ENCODE data around the gene PPP2R5D. TPM values are rescaled to one million over a fixed set of nuclear protein-coding genes. Genes with fewer than 3 reads are reported as not detected.
"Not testable (repeated sequence)": the region's sequence is repeated elsewhere in the genome, so short reads cannot be mapped to it uniquely, and the experiment has no call there.

The PPP2R5D gene
- total RNA-seq, 4 donors from 2014 or later, result 38.0 to 87.5 (median 52.9) TPM

- no peak overlapping the region for H3K27ac ChIP-seq
- no peak for DNase-seq
- no peak for TF ChIP-seq POLR2AphosphoS5 (IDR thresholded peaks at IDR 0.05)
- TF ChIP-seq, protein P1, sequence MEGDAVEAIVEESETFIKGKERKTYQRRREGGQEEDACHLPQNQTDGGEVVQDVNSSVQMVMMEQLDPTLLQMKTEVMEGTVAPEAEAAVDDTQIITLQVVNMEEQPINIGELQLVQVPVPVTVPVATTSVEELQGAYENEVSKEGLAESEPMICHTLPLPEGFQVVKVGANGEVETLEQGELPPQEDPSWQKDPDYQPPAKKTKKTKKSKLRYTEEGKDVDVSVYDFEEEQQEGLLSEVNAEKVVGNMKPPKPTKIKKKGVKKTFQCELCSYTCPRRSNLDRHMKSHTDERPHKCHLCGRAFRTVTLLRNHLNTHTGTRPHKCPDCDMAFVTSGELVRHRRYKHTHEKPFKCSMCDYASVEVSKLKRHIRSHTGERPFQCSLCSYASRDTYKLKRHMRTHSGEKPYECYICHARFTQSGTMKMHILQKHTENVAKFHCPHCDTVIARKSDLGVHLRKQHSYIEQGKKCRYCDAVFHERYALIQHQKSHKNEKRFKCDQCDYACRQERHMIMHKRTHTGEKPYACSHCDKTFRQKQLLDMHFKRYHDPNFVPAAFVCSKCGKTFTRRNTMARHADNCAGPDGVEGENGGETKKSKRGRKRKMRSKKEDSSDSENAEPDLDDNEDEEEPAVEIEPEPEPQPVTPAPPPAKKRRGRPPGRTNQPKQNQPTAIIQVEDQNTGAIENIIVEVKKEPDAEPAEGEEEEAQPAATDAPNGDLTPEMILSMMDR (IDR thresholded peaks at IDR 0.05), result no peak
- TF ChIP-seq POLR2A (IDR thresholded peaks at IDR 0.05), result no peak
- no peak for TF ChIP-seq EP300 (IDR thresholded peaks at IDR 0.05; ENCODE audit: low read depth)
- H3K4me3 ChIP-seq, result no peak overlapping the region
- H3K36me3 ChIP-seq, result peaks cover 0 to 23% (median 8%) of the 10 kb centered on the region in 4 donors
- H3K27me3 ChIP-seq, result no peaks in the 10 kb centered on the region
- in situ Hi-C loops (cut with MboI; ENCODE audit: low pct_ligation_motif_present in 1 of 4, low pct_unique_long_range_greater_than_20kb in 1 of 4, low sequenced_read_pairs in 3 of 4), result no loop called here
- intact Hi-C loops (cut with DNase I; ENCODE audit: low total_unique reads), result no loop called here
- WGBS, 2 donors (ENCODE audit: low coverage in 1 of 2), result 84% methylated on average over 6 of the region's 6 CpGs; no CpG with 5 or more reads in 1 of the 2 donors
- no peaks in the 10 kb centered on the region for H3K9me3 ChIP-seq
- H3K4me1 ChIP-seq, result no peaks in the 10 kb centered on the region
These were observed 43.8 kb upstream of the PPP2R5D start for GRCh38 chr6:42940493-42941045.

DNA sequence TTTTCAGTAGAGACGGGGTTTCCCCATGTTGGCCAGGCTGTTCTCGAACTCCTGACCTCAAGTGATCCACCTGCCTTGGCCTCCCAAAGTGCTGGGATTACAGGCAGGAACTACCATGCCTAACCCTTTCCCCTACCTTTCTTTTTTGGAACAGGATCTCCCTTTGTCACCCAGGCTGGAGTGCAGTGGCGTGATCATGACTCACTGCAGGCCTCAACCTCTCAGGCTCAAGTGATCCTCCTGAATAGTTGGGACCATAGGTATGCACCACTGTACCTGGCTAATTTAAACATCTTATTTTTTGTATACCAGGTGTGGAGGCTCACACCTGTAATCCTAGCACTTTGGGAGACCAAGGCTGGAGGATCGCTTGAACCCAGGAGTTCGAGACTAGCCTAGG lies 43.0 kb upstream of the PPP2R5D start:
- H3K36me3 ChIP-seq, result peaks cover 0 to 15% (median 5%) of the 10 kb centered on the region in 4 donors
- in situ Hi-C loops (cut with MboI; ENCODE audit: low pct_ligation_motif_present in 1 of 4, low pct_unique_long_range_greater_than_20kb in 1 of 4, low sequenced_read_pairs in 3 of 4); H3K4me3 ChIP-seq; DNase-seq; intact Hi-C loops (cut with DNase I; ENCODE audit: low total_unique reads); H3K27me3 ChIP-seq; H3K27ac ChIP-seq; H3K4me1 ChIP-seq; H3K9me3 ChIP-seq: not testable (repeated sequence)
- 100% methylated on average over 4 to 5 of the region's 5 CpGs for WGBS, 2 donors (ENCODE audit: low coverage in 1 of 2)

- intact Hi-C loops (cut with DNase I; ENCODE audit: low total_unique reads), result no loop called here
- Histone ChIP-seq H3K27ac (no peak overlapping the region), H3K4me1 (no peaks in the 10 kb centered on the region), H3K27me3 (no peaks in the 10 kb centered on the region), H3K4me3 (no peak overlapping the region), H3K36me3 (peaks cover 0 to 8% (median 3%) of the 10 kb centered on the region in 4 donors), H3K9me3 (no peaks in the 10 kb centered on the region)
- TF ChIP-seq POLR2A (IDR thresholded peaks at IDR 0.05) (no peak), POLR2AphosphoS5 (IDR thresholded peaks at IDR 0.05) (no peak), EP300 (IDR thresholded peaks at IDR 0.05; ENCODE audit: low read depth) (no peak)
- TF ChIP-seq, protein P1 (IDR thresholded peaks at IDR 0.05), result no peak
- DNase-seq, result no peak
- in situ Hi-C loops (cut with MboI; ENCODE audit: low pct_ligation_motif_present in 1 of 4, low pct_unique_long_range_greater_than_20kb in 1 of 4, low sequenced_read_pairs in 3 of 4), result no loop called here
- 71 to 88% methylated on average over 2 to 7 of the region's 7 CpGs for WGBS, 2 donors (ENCODE audit: low coverage in 1 of 2)
These were observed 41.9 kb upstream of the PPP2R5D start for GRCh38 chr6:42942444-42942843.

DNA sequence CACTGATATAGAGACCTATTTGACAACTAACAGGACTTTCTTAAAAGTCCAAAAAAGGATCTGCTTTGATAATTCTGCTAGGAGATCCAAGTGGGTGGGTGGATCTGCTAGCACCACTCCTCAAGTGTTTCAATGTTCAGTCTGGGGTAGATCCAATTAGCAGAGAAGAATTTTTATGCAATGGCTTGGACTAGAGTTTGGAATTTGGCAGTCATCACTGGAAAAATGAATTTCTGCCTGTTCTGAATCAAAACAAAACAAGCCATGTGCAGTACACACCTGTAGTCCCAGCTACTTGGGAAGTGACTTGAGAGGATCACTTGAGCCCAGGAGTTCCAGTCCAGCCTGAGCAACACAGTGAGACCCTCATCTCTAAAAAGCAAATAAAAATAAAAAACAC lies 36.4 kb upstream of the PPP2R5D start:
- H3K4me3 ChIP-seq, result no peak overlapping the region
- intact Hi-C loops (cut with DNase I; ENCODE audit: low total_unique reads) (no loop called here), in situ Hi-C loops (cut with MboI; ENCODE audit: low pct_ligation_motif_present in 1 of 4, low pct_unique_long_range_greater_than_20kb in 1 of 4, low sequenced_read_pairs in 3 of 4) (no loop called here)
- no peaks in the 10 kb centered on the region for H3K27me3 ChIP-seq
- H3K36me3 ChIP-seq, result peaks cover 0 to 3% (median 0%) of the 10 kb centered on the region in 4 donors
- H3K4me1 ChIP-seq, result no peaks in the 10 kb centered on the region
- H3K9me3 ChIP-seq, result no peaks in the 10 kb centered on the region
- DNase-seq, result no peak
- TF ChIP-seq, protein P1 (IDR thresholded peaks at IDR 0.05), result no peak
- TF ChIP-seq POLR2A (IDR thresholded peaks at IDR 0.05), result no peak
- TF ChIP-seq EP300 (IDR thresholded peaks at IDR 0.05; ENCODE audit: low read depth), result no peak
- TF ChIP-seq POLR2AphosphoS5 (IDR thresholded peaks at IDR 0.05), result no peak
- H3K27ac ChIP-seq, result no peak overlapping the region

GRCh38 chr6:42952389-42952788 lies 32.0 kb upstream of the PPP2R5D start:
- H3K36me3 ChIP-seq, result no peaks in the 10 kb centered on the region
- DNase-seq, result no peak
- H3K4me1 ChIP-seq, result no peaks in the 10 kb centered on the region
- no peak overlapping the region for H3K4me3 ChIP-seq
- TF ChIP-seq EP300 (IDR thresholded peaks at IDR 0.05; ENCODE audit: low read depth) (no peak), POLR2A (IDR thresholded peaks at IDR 0.05) (no peak), POLR2AphosphoS5 (IDR thresholded peaks at IDR 0.05) (no peak)
- TF ChIP-seq, protein P1 (IDR thresholded peaks at IDR 0.05), result no peak
- intact Hi-C loops (cut with DNase I; ENCODE audit: low total_unique reads), result no loop called here
- H3K27me3 ChIP-seq, result no peaks in the 10 kb centered on the region
- H3K27ac ChIP-seq, result no peak overlapping the region
- WGBS, 2 donors (ENCODE audit: low coverage in 1 of 2), result 93 to 95% methylated on average over 4 of the region's 4 CpGs
- no peaks in the 10 kb centered on the region for H3K9me3 ChIP-seq
- in situ Hi-C loops (cut with MboI; ENCODE audit: low pct_ligation_motif_present in 1 of 4, low pct_unique_long_range_greater_than_20kb in 1 of 4, low sequenced_read_pairs in 3 of 4), result no loop called here

GRCh38 chr6:42954405-42954804 lies 30.0 kb upstream of the PPP2R5D start:
- 85% methylated on average over 4 of the region's 4 CpGs; no CpG with 5 or more reads in 1 of the 2 donors for WGBS, 2 donors (ENCODE audit: low coverage in 1 of 2)
- H3K36me3 ChIP-seq; H3K27ac ChIP-seq; DNase-seq; H3K27me3 ChIP-seq; H3K4me3 ChIP-seq; in situ Hi-C loops (cut with MboI; ENCODE audit: low pct_ligation_motif_present in 1 of 4, low pct_unique_long_range_greater_than_20kb in 1 of 4, low sequenced_read_pairs in 3 of 4); H3K4me1 ChIP-seq; intact Hi-C loops (cut with DNase I; ENCODE audit: low total_unique reads); H3K9me3 ChIP-seq: not testable (repeated sequence)
